GM21447 (cell line): ENCODE data around the gene ZNF669.

Experiments used
- ATAC-seq: cut with Tn5 transposase; IDR thresholded peaks from one replicate; pipeline ENCODE4 v1.9.1; 2021; ENCODE audit not compliant: unreplicated experiment

The ZNF669 gene

GRCh38 chr1:247077213-247077612 is 26.9 kb downstream of the ZNF669 start:
- no peak for ATAC-seq

DNA sequence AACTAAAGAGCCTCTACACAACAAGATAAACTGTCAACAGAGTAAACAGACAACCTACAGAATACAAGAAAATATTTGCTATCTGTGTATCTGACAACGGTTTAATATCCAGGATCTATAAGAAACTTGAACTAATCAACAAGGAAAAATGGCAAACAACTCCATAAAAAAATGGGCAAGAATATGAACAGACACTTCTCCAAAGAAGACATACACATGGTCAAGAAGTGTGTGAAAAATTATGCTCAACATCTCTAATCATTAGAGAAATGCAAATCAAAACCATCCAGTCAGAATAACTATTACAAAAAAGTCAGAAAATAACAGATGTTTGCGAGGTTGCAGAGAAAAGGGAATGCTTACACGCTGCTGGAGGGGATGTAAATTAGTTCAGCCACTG is 33.5 kb downstream of the ZNF669 start:
- ATAC-seq = no peak

DNA sequence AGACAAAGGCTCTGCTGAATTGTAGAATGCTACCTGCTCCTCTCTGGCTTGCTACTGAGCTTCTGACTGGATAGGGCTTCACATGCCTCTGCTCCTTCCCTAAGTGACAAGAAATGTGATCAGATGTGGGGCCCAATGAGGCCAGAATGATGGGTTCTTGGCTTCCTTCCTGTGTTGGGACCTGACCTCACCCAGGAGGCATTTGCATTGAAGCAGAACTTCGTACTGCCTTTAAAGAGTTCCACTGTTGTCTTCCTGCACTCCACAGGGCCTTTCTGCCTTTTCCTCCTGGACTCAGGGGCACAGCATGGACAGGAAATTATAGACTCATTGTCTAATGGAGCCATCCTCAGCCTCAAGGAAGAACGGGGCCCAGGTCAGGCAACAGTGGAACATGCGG is 39.9 kb downstream of the ZNF669 start:
- no peak for ATAC-seq

DNA sequence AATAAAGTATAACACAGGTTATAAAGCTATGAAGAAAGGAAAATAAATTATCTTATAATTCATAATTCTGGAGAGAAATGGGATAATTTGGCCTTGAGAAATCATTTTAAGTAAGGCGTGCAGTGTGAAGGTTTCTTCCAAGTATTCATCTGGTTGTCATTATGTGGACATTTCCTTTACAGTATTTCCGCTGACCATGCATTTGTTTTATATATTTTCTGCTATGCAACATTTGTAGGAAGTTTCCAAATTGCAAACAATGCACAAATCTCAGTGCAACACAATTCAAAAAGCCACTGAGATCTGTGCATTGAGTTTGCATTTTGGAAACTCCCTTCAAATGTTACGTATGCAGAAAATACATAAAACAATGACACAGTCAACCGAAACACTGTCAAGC is 43.4 kb downstream of the ZNF669 start:
- no peak for ATAC-seq

DNA sequence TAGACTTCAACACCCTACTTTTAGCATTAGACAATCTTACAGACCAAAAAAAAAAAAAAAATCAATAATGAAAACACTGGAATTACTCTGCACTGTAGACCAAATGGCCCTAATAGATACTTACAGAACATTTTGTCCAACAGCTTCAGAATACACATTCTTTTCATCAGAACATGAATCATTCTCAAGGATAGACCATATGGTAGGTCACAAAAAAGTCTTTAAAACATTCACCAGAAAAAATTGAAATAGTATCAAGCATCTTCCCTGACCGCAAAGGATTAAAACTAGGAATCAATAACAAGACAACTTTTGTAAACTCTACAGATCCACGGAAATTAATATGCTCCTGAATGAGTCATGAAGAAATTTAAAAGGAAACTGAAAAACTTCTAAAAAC is 48.1 kb downstream of the ZNF669 start:
- ATAC-seq = no peak

DNA sequence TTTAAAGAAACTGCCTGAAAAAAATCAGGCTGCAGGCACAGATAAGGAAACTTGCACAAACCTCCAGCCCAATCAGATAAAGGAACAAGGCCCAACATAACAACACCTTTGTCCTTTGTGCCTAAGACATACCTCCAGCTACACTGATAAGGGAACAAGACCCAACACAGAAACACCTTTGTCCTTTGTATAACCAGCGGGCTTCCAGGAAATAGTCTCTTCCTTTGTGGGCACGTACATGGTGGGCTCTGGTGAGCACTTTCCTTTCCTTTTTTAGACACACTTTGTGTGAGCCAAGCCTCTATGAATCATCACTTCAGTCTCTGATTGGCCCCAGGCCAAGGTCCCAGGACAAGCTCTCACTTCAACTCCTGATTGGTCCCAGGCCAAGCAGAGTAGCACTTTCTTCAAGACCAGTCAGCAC is 49.2 kb downstream of the ZNF669 start:
- ATAC-seq = no peak
